HL-60 (cell line): ENCODE results near the gene LAMC3.

Experiments used
- DNase-seq, 2 experiments: peaks; one replicate each; pipeline ENCODE4 v3.0.0-alpha.2; 2010 to 2020; ENCODE audit warnings: low read depth in 1 of 2, low spot score in 1 of 2
- H3K27ac ChIP-seq: fragments of 250-450 bp; sonication (Bioruptor Pico); replicated peaks from 2 replicates; pipeline ENCODE4 v1.5.1; 2020; ENCODE audit warnings: mild to moderate bottlenecking, moderate library complexity
- H3K27me3 ChIP-seq: fragments of 250-450 bp; sonication (Bioruptor Pico); 2 replicates; pipeline ENCODE4 v1.5.1; 2021; ENCODE audit warnings: mild to moderate bottlenecking, moderate library complexity; ENCODE audit not compliant: insufficient read depth, poor library complexity, severe bottlenecking
- H3K4me3 ChIP-seq: replicated peaks from 2 replicates; pipeline ENCODE4 v1.5.1; 2011; ENCODE audit warnings: mild to moderate bottlenecking, control low read depth, low read length; ENCODE audit not compliant: insufficient read depth
- GABPA ChIP-seq: IDR thresholded peaks from 2 replicates; pipeline ENCODE4 v1.6.1; 2012; ENCODE audit warnings: low read depth
- POLR2AphosphoS5 ChIP-seq: IDR thresholded peaks from 2 replicates; pipeline ENCODE4 v1.6.1; 2012; ENCODE audit warnings: low read depth
- SPI1 ChIP-seq: IDR thresholded peaks from 2 replicates; pipeline ENCODE4 v1.6.1; 2012; ENCODE audit warnings: low read depth, mild to moderate bottlenecking, borderline replicate concordance
- TF ChIP-seq, protein P1 (sequence below): IDR thresholded peaks from 2 replicates; pipeline ENCODE4 v1.6.1; 2012; ENCODE audit warnings: low read depth; ENCODE audit not compliant: insufficient replicate concordance
- TF ChIP-seq, protein P2 (sequence below): IDR thresholded peaks from one replicate; pipeline ENCODE4 v1.5.1; 2011; ENCODE audit warnings: low read length, control low read depth, inconsistent platforms; ENCODE audit not compliant: insufficient read depth

The LAMC3 gene

DNA sequence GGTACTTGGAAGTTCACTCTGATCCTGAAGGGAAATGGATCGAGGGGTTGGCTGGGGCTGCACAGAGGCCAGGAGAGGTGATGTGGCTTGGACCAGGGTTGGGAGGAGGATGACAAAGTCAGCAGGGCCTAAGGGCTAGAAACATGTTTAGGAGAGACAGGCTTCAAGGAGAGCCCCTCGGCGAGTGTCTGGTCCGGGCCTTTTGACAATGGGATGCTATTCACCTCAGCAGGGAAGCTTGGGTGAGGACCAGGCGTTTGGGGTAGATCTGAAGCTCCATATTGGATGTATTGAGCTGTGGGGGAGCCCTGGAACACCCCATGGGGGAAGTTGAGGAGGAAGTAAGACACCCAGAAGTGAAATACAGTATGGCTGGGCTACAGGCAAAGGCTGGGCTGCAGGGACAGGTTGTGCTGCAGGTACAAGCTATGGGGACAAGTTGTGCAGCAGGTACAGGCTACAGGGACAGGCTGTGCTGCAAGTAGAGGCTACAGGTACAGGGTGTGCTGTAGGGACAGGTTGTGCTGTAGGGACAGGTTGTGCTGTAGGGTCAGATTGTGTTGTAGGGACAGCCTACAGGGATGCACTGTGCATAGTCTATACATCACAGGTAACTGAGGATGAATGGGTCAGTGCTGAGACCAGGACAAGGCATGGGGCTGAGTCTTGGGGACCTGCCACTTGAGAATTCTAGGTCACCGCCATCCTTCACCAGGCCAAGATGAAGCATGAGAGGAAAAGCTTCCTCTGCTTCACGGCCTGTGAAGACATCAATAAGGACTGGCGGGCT lies 47.3 kb upstream of the LAMC3 start:
- H3K4me3 ChIP-seq, result no peak overlapping the region
- H3K27me3 ChIP-seq, result no peaks in the 10 kb centered on the region
- TF ChIP-seq GABPA (no peak), SPI1 (no peak), POLR2AphosphoS5 (no peak)
- TF ChIP-seq, protein P1, sequence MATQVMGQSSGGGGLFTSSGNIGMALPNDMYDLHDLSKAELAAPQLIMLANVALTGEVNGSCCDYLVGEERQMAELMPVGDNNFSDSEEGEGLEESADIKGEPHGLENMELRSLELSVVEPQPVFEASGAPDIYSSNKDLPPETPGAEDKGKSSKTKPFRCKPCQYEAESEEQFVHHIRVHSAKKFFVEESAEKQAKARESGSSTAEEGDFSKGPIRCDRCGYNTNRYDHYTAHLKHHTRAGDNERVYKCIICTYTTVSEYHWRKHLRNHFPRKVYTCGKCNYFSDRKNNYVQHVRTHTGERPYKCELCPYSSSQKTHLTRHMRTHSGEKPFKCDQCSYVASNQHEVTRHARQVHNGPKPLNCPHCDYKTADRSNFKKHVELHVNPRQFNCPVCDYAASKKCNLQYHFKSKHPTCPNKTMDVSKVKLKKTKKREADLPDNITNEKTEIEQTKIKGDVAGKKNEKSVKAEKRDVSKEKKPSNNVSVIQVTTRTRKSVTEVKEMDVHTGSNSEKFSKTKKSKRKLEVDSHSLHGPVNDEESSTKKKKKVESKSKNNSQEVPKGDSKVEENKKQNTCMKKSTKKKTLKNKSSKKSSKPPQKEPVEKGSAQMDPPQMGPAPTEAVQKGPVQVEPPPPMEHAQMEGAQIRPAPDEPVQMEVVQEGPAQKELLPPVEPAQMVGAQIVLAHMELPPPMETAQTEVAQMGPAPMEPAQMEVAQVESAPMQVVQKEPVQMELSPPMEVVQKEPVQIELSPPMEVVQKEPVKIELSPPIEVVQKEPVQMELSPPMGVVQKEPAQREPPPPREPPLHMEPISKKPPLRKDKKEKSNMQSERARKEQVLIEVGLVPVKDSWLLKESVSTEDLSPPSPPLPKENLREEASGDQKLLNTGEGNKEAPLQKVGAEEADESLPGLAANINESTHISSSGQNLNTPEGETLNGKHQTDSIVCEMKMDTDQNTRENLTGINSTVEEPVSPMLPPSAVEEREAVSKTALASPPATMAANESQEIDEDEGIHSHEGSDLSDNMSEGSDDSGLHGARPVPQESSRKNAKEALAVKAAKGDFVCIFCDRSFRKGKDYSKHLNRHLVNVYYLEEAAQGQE, result no peak
- TF ChIP-seq, protein P2, sequence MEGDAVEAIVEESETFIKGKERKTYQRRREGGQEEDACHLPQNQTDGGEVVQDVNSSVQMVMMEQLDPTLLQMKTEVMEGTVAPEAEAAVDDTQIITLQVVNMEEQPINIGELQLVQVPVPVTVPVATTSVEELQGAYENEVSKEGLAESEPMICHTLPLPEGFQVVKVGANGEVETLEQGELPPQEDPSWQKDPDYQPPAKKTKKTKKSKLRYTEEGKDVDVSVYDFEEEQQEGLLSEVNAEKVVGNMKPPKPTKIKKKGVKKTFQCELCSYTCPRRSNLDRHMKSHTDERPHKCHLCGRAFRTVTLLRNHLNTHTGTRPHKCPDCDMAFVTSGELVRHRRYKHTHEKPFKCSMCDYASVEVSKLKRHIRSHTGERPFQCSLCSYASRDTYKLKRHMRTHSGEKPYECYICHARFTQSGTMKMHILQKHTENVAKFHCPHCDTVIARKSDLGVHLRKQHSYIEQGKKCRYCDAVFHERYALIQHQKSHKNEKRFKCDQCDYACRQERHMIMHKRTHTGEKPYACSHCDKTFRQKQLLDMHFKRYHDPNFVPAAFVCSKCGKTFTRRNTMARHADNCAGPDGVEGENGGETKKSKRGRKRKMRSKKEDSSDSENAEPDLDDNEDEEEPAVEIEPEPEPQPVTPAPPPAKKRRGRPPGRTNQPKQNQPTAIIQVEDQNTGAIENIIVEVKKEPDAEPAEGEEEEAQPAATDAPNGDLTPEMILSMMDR, result no peak
- H3K27ac ChIP-seq, result no peak overlapping the region
- no peak for DNase-seq

DNA sequence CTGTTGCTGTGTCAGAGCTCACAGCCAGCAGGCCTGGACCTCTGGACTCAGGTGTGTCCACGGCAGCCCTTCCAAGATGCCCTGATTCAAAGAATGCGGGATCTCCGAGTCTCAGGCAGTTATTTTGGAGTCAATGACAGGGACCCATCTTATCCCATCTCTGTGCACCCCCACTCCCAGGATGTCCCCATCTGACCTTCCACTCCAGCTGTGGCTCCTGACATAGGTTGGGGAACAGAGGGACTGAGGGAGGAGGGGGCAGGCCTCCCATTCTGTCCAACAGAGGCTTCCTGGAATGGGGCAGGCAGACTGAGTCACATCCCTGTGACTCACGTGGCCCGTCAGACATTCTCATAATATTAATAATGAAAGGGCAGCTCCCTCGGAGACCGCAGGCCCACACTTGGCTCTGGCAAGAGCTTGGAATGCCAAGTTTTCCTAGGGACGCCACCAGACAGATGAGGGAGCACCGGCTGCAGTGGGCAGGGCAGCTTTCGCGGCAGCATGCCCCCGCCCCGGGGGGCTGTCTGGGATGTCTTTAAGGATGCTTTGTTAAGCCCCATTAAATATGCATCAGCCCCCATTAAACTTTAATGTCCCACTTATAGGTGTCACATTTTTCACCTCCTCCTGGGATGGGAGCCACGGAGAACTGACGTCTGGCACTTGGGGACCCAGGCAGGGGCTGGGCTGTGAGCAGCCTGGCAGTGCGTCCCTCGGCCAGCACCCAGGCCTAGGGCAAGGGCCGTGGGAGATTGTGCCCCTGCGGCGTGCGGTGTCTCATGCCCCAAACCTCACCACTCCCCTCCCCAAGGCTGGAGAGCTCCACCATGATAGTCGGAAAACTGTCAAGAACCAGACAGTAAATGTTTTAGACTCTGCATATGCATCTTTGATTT lies 46.3 kb upstream of the LAMC3 start:
- TF ChIP-seq, protein P1, result no peak
- TF ChIP-seq SPI1 (no peak), GABPA (no peak), POLR2AphosphoS5 (no peak)
- TF ChIP-seq, protein P2, result no peak
- no peak for DNase-seq
- Histone ChIP-seq H3K27me3 (no peaks in the 10 kb centered on the region), H3K4me3 (no peak overlapping the region), H3K27ac (no peak overlapping the region)

DNA sequence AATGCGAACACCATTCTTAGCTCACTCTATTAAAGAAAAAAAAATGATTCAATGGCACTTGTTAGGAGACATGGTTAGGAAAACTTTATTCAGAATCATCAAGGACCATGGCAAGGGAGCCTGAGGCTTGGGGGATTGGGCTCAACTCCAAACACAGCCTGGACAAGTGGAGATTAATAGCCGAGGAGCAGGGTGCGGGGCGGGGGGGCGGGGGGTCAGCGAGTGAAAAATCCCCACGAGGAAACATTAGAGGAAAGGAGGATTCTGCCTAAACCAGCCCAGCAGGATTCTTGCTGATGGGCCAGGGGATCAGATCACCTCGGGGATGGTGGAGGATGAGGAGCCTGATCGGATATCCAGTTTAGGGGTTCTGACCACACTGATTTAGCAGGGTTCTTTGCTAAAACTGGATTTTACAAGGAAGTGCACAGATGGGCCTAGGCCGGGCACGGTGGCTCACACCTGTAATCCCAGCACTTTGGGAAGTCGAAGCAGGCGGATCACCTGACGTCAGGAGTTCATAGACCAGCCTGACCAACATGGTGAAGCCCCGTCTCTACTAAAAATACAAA lies 45.6 kb upstream of the LAMC3 start:
- TF ChIP-seq POLR2AphosphoS5 (no peak), SPI1 (no peak), GABPA (no peak)
- TF ChIP-seq, protein P2, result no peak
- TF ChIP-seq, protein P1, result no peak
- no peak overlapping the region for H3K4me3 ChIP-seq
- H3K27me3 ChIP-seq, result no peaks in the 10 kb centered on the region
- no peak for DNase-seq
- no peak overlapping the region for H3K27ac ChIP-seq
